GM12875 (cell line): ENCODE measurements around the gene TSHZ2.

Source experiments
- H3K4me3 ChIP-seq: one replicate; pipeline ENCODE4 v1.5.1; 2011; ENCODE audit warnings: low read depth, low read length, control low read depth
- TF ChIP-seq, protein P1 (sequence below): IDR thresholded peaks from 2 replicates; pipeline ENCODE4 v1.5.1; 2011; ENCODE audit warnings: low read depth, mild to moderate bottlenecking, control low read depth, inconsistent platforms, low read length, moderate library complexity, borderline replicate concordance; ENCODE audit not compliant: insufficient read depth

Gene TSHZ2

DNA sequence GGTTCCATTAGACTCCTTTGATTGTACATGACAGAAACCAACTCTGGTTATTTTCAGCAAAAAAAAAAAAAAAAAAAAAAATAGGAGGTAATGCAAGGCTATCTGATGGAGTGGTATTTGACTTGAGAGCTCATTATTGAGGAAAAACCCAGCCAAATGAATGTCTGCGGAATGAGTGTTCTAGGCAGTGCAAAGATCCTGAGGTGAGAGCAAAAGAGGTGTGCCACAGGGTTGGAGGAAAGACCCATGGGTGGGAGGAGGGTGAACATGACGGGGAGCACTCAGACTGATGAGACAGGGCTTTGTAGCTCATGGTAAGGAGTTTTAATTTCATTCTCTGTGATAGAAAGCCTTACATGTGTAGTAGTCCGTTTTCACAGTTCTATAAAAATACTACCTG, 188.9 kb downstream of the TSHZ2 start:
- TF ChIP-seq, protein P1, sequence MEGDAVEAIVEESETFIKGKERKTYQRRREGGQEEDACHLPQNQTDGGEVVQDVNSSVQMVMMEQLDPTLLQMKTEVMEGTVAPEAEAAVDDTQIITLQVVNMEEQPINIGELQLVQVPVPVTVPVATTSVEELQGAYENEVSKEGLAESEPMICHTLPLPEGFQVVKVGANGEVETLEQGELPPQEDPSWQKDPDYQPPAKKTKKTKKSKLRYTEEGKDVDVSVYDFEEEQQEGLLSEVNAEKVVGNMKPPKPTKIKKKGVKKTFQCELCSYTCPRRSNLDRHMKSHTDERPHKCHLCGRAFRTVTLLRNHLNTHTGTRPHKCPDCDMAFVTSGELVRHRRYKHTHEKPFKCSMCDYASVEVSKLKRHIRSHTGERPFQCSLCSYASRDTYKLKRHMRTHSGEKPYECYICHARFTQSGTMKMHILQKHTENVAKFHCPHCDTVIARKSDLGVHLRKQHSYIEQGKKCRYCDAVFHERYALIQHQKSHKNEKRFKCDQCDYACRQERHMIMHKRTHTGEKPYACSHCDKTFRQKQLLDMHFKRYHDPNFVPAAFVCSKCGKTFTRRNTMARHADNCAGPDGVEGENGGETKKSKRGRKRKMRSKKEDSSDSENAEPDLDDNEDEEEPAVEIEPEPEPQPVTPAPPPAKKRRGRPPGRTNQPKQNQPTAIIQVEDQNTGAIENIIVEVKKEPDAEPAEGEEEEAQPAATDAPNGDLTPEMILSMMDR, result no peak
- no peak overlapping the region for H3K4me3 ChIP-seq

DNA sequence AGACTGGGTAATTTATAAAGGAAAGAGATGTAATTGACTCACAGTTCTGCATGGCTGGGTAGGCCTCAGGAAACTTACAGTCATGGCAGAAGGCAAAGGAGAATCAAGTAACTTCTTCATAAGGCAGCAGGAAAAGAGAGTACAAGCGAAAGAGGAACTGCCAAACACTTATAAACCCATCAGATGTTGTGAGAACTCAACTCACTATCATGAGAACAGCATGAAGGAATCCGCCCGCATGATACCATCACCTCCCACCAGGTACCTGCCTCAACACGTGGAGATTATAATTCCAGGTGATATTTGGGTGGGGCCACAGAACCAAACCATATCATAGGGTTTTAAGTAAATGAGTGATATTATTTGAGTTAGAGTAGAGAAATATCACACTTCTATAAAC, 189.3 kb downstream of the TSHZ2 start:
- TF ChIP-seq, protein P1, result no peak
- no peak overlapping the region for H3K4me3 ChIP-seq

DNA sequence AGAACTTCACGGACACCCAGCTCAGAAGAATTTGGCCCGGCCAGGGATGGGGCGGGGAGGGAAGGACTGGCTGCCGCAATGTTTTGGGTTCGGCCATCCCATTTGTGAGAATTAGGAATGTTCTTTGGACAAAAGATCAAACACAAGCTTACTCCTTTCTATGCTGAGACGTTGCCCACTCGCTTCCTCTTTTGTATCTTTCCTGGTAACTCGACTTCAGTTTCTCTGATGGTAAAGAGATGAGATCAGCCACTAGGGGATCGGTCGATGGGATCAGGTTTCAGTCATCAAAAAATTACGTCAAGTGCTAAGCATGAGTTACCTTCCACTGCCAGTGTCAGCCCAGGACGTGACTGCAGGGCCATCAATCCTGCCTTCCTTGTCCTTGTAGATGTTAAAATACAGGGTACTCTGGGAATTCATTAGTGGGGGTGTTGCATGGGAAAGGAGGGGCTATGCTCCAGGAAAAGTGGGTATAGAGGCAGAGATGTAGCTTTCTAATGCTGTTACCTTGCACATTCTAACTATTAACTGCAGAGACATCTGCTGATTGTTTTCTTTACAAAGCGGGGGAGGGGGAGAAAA, 190.2 kb downstream of the TSHZ2 start:
- TF ChIP-seq, protein P1, result no peak
- no peak overlapping the region for H3K4me3 ChIP-seq

DNA sequence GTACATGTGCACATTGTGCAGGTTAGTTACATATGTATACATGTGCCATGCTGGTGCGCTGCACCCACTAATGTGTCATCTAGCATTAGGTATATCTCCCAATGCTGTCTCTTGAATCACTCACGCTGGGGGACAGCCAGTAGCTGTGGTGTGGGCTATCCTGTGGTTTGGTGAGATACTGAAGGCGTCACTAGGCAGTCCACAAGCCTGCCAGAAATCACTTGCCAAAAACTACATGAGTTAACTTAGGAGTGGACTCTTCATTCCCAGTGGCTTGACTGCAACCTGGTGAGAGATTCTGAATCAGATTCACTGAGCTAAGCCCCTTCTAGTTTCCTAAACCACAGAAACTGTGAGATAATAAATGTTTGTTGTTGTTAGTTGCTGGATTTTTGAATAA, 191.3 kb downstream of the TSHZ2 start:
- H3K4me3 ChIP-seq, result no peak overlapping the region
- TF ChIP-seq, protein P1, result no peak

DNA sequence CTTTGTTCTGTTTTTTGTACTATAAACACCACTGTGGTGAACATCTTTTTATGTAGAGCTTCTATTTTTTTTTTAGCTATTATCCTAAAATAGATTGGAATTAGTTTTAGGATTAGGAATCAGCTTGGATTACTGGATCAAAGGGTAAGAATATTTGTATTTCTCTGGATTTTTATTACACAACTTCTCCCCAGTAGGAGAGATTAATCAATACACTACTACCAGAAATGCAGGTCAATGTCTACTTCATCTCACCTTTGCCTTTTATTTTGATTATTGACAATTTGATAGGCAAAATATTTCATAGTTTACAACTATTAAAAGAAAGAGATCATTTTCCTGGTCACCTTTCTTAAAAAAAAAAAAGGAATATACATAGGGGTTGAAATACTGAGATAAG, 191.9 kb downstream of the TSHZ2 start:
- H3K4me3 ChIP-seq, result no peak overlapping the region
- TF ChIP-seq, protein P1, result no peak

DNA sequence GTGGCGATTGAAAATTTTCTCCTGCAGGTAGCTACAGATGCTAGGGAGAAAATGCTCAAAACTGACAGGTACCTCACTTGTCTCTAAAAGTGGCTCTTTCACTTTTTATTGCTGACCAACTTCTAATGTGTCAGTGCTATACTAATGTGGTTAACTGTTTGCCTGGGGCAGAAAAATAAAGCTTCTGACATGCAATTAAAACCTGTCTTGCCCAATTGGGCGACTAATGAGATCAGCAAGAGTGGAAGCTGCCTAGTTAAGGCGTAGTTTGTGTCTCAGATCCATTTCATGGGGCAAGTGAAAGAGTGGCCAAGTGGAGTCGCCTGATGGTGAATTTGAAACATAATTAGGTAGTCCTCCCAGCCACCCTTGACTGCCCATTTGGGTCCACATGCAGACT, 193.3 kb downstream of the TSHZ2 start:
- TF ChIP-seq, protein P1, result no peak
- no peak overlapping the region for H3K4me3 ChIP-seq

DNA sequence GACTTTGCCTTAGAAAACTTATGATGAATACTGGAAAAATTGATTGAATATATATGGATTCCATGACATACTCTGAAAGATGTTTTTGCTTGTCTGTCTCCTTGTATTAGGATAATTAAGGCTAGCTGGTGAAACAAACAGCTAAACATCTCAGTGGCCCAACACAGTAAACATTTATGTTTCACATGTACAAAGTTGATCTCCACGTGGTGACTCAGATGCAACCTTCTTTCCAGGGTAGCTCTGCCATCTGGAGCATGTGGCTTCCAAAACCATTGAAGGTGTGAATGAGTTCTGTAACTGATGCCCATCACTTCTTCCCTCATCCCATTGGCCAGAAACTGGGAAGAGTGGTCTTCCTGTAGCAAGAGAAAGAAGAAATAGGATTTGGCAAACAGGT, 196.3 kb downstream of the TSHZ2 start:
- TF ChIP-seq, protein P1, result no peak

More for the DNA sequence above, 196.3 kb downstream of the TSHZ2 start:
- no peak overlapping the region for H3K4me3 ChIP-seq
